HCT116 (cell line): Measurements from ENCODE around the gene PNMA6E.

ENCODE experiments used
- EZH2 ChIP-seq: fragments of 200-600 bp; sonication (generic); IDR thresholded peaks from 2 replicates; pipeline ENCODE4 v1.6.1; 2017; ENCODE audit warnings: antibody characterized with exemption, mixed run types
- EZH2phosphoT487 ChIP-seq: fragments of 200-600 bp; IDR thresholded peaks from 2 replicates; pipeline ENCODE4 v1.6.1; 2018; ENCODE audit warnings: antibody characterized with exemption, borderline replicate concordance
- POLR2A ChIP-seq: IDR thresholded peaks from 2 replicates; pipeline ENCODE4 v1.7.0; 2011; ENCODE audit warnings: borderline replicate concordance; ENCODE audit not compliant: insufficient read depth, insufficient read length; ENCODE audit errors: extremely low read depth
- POLR2AphosphoS5 ChIP-seq: IDR thresholded peaks from 2 replicates; pipeline ENCODE4 v1.6.1; 2011; ENCODE audit warnings: mild to moderate bottlenecking, low read depth, low read length, moderate library complexity
- SRF ChIP-seq: IDR thresholded peaks from 2 replicates; pipeline ENCODE4 v1.6.1; 2012; ENCODE audit warnings: low read depth
- YY1 ChIP-seq: IDR thresholded peaks from 2 replicates; pipeline ENCODE4 v1.6.1; 2011; ENCODE audit warnings: low read length, low read depth, moderate library complexity, mild to moderate bottlenecking; ENCODE audit not compliant: insufficient replicate concordance; ENCODE audit errors: extremely low read depth
- TF ChIP-seq, protein P1 (sequence below), 3 experiments: fragments of 200-600 bp in 1 of 3; sonication (generic) in 1 of 3; IDR thresholded peaks in 2 of 3; conservative IDR thresholded peaks in 1 of 3; 2 replicates each; pipeline ENCODE4 v1.5.1; 2012 to 2017; ENCODE audit warnings: low read depth in 2 of 3, low read length in 2 of 3, antibody characterized with exemption in 1 of 3, borderline replicate concordance in 1 of 3, control low read depth in 1 of 3, mild to moderate bottlenecking in 1 of 3, mixed read lengths in 1 of 3, mixed run types in 1 of 3, moderate library complexity in 1 of 3; ENCODE audit not compliant: insufficient read depth in 1 of 3
- TF ChIP-seq, protein P2 (sequence below): IDR thresholded peaks from 2 replicates; pipeline ENCODE4 v1.6.1; 2012
- TF ChIP-seq, protein P3 (sequence below): IDR thresholded peaks from 2 replicates; pipeline ENCODE4 v1.6.1; 2012

DNA sequence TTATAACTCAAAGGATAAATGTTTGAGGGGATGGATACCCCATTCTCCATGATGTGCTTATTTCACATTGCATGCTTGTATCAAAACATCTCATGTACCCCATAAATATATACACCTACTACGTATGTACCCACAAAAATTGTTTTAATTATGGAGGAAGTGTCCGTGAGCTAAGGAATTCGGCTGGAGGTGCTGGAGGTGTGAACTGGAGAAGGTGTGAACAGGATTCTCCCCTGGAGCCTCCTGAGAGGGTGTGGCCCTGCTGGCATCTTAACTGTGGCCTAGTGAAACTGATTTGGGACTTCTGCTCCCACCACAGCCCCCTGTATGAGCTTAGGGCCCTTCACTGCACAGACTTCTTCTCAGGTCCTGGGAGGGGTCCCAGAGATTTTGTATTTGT lies 23.4 kb downstream of the PNMA6E start:
- TF ChIP-seq, protein P1, sequence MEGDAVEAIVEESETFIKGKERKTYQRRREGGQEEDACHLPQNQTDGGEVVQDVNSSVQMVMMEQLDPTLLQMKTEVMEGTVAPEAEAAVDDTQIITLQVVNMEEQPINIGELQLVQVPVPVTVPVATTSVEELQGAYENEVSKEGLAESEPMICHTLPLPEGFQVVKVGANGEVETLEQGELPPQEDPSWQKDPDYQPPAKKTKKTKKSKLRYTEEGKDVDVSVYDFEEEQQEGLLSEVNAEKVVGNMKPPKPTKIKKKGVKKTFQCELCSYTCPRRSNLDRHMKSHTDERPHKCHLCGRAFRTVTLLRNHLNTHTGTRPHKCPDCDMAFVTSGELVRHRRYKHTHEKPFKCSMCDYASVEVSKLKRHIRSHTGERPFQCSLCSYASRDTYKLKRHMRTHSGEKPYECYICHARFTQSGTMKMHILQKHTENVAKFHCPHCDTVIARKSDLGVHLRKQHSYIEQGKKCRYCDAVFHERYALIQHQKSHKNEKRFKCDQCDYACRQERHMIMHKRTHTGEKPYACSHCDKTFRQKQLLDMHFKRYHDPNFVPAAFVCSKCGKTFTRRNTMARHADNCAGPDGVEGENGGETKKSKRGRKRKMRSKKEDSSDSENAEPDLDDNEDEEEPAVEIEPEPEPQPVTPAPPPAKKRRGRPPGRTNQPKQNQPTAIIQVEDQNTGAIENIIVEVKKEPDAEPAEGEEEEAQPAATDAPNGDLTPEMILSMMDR (IDR thresholded peaks at IDR 0.05 in 2 of 3, conservative IDR thresholded peaks at IDR 0.05 in 1 of 3; ENCODE audit: borderline replicate concordance in 1 of 3, insufficient read depth in 1 of 3, low read depth in 2 of 3, low read length in 2 of 3) = no peak
- TF ChIP-seq YY1 (no peak), EZH2phosphoT487 (no peak), EZH2 (no peak), POLR2A (no peak), SRF (no peak), POLR2AphosphoS5 (no peak)
- TF ChIP-seq, protein P2, sequence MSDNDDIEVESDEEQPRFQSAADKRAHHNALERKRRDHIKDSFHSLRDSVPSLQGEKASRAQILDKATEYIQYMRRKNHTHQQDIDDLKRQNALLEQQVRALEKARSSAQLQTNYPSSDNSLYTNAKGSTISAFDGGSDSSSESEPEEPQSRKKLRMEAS = no peak
- TF ChIP-seq, protein P3, sequence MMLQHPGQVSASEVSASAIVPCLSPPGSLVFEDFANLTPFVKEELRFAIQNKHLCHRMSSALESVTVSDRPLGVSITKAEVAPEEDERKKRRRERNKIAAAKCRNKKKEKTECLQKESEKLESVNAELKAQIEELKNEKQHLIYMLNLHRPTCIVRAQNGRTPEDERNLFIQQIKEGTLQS = no peak
